AG04450 (cell line): Measurements from ENCODE around the gene MYH14. TPM values are rescaled to one million over a fixed set of nuclear protein-coding genes. Genes with fewer than 3 reads are reported as not detected.

Experiments
- CTCF ChIA-PET: fragments of 300-600, 350-600 bp; formaldehyde crosslinking; extraction: SDS; loops from one replicate; lab custom pipeline; 2022; ENCODE audit warnings: antibody characterized with exemption, inconsistent platforms; lab: Charles Lee
- POLR2A ChIA-PET: fragments of 350-600 bp; formaldehyde crosslinking; extraction: SDS; loops from one replicate; lab custom pipeline; 2021; ENCODE audit warnings: antibody characterized with exemption, inconsistent platforms; lab: Yijun Ruan, JAX
- DNase-seq: peaks from one replicate; pipeline ENCODE4 v3.0.0-alpha.2; 2011; ENCODE audit warnings: low read depth, low spot score
- H3K27ac ChIP-seq: one replicate; pipeline ENCODE4 v1.5.1; 2012; ENCODE audit warnings: low read depth, low read length, control low read depth
- H3K27me3 ChIP-seq: one replicate; pipeline ENCODE4 v1.6.0; 2012; ENCODE audit warnings: low read length; ENCODE audit not compliant: control insufficient read depth, insufficient read depth
- H3K4me3 ChIP-seq: 2 replicates; pipeline ENCODE4 v1.5.1; 2011; ENCODE audit warnings: mild to moderate bottlenecking, low read depth, low read length, control low read depth
- H3K9me3 ChIP-seq: 2 replicates; pipeline ENCODE4 v1.5.1; 2012; ENCODE audit warnings: low read length; ENCODE audit not compliant: control insufficient read depth, insufficient read depth
- CTCF ChIP-seq: IDR thresholded peaks from 2 replicates; pipeline ENCODE4 v1.5.1; 2011; ENCODE audit warnings: low read depth, low read length, control low read depth, inconsistent platforms
- polyA plus RNA-seq: library from polyadenylated mRNA; depleted of rRNA; stranded (reverse); fragments of >200 nt; gene quantifications from 2 replicates; pipeline ENCODE4 v1.2.3, GENCODE V29; 2011

The MYH14 gene
- polyA plus RNA-seq, 1 experiment = not detected

DNA sequence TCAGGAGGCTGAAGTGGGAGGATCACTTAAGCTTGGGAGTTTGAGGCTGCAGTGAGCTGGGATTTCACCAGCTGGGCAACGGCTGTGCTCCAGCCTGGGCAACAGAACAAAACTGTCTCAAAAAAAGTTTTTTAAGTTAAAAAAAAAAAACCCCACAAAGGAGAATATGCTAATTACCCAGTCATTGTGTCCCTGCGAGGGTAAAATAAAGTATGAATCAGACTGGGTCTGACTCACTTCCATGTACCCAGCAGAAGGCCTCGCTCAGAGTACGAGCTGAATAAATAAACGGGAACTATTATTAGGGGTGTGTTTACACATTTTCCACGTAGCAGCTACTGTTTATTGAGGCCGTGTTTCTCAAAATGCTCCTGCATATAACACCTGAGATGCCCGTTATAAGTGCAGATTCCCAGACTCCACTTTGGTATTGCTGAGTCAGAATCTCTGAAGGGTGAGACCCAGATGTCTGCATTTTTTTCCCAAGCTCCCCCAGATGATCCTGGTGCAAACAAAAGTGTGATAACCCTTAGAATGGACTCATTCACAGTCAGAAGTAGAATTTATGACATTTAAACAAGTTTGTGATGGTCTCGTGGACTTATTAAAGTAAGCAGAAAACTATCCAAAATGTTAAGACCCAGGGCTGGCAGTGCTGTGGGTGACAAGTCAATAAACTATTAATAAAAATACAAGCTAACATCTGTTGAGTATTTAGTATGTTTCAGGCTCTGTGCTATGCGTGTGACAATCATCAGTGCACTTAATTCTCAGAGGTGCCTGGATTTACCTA is 97.6 kb downstream of the MYH14 start:
- no peak overlapping the region for H3K4me3 ChIP-seq
- ChIA-PET CTCF (interaction anchor here (0.6 kb wide), 1 partner anchor 60 kb away, joined by 3 read pairs; no protein-coding TSS in a partner anchor), POLR2A (no interaction called here)
- H3K27ac ChIP-seq = peak overlapping the region; percentile 11
- peaks cover 3% of the 10 kb centered on the region; the same call in 1 of the 2 replicates for H3K9me3 ChIP-seq
- no peaks in the 10 kb centered on the region for H3K27me3 ChIP-seq
- TF ChIP-seq CTCF = no peak
- DNase-seq = peak; percentile 33

- no peak overlapping the region for H3K27ac ChIP-seq
- CTCF ChIA-PET = no interaction called here
- H3K4me3 ChIP-seq = no peak overlapping the region
- peaks cover 4% of the 10 kb centered on the region for H3K27me3 ChIP-seq
- H3K9me3 ChIP-seq = peaks cover 3% of the 10 kb centered on the region; the same call in 1 of the 2 replicates
- DNase-seq = no peak
- POLR2A ChIA-PET = no interaction called here
- TF ChIP-seq CTCF = no peak
Observed at GRCh38 chr19:50301607-50301971, 98.2 kb downstream of the MYH14 start.

DNA sequence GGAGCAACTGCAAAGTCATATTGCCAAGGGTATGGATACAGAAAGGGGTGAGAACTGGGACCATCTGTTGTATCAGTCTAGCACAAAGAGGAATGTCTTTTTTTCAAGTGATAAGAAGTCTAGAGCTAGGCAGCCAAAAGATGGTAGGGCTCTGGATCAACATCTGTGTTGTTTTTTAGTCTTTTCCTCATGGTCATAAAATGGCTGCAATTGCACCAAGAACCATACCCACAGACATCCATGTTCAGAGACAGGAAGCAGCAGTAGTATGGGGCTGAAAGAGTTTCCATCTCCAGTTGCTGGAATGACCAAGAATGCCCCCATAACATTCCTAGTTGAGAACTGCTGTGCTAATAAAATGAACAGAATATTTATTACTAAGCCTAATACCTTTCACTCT is 100.1 kb downstream of the MYH14 start:
- H3K9me3 ChIP-seq = peaks cover 3% of the 10 kb centered on the region; the same call in 1 of the 2 replicates
- no peak overlapping the region for H3K4me3 ChIP-seq
- ChIA-PET CTCF (no interaction called here), POLR2A (no interaction called here)
- DNase-seq = no peak
- H3K27ac ChIP-seq = no peak overlapping the region
- H3K27me3 ChIP-seq = peaks cover 10% of the 10 kb centered on the region
- no peak for TF ChIP-seq CTCF

GRCh38 chr19:50308991-50309390 is 105.6 kb downstream of the MYH14 start:
- no peak overlapping the region for H3K4me3 ChIP-seq
- H3K9me3 ChIP-seq = no peaks in the 10 kb centered on the region; the same call in 1 of the 2 replicates
- ChIA-PET POLR2A (no interaction called here), CTCF (no interaction called here)
- H3K27me3 ChIP-seq = peaks cover 25% of the 10 kb centered on the region
- TF ChIP-seq CTCF = no peak
- DNase-seq = no peak
- no peak overlapping the region for H3K27ac ChIP-seq

- Histone ChIP-seq H3K27me3 (peaks cover 30% of the 10 kb centered on the region), H3K9me3 (no peaks in the 10 kb centered on the region; the same call in 1 of the 2 replicates), H3K27ac (no peak overlapping the region), H3K4me3 (no peak overlapping the region)
- ChIA-PET CTCF (no interaction called here), POLR2A (no interaction called here)
- no peak for TF ChIP-seq CTCF
- DNase-seq = no peak
Observed at GRCh38 chr19:50309396-50310125, 106.1 kb downstream of the MYH14 start.
